Keratinocyte (primary cell): Measurements from ENCODE around the gene CD63.

ENCODE experiments used
- EZH2 ChIP-seq: IDR thresholded peaks from one replicate; pipeline ENCODE4 v1.6.1; 2012; ENCODE audit warnings: inconsistent platforms, mild to moderate bottlenecking, low read length, moderate library complexity
- TF ChIP-seq, protein P1 (sequence below), 3 experiments: IDR thresholded peaks in 1 of 3; conservative IDR thresholded peaks in 1 of 3; optimal IDR thresholded peaks in 1 of 3; 2 replicates in 2 of 3; 3 replicates in 1 of 3; pipeline versions ENCODE3 to v1.5.1; 2011; ENCODE audit warnings: low read length in 3 of 3, mild to moderate bottlenecking in 3 of 3, moderate library complexity in 2 of 3, control low read depth in 1 of 3, inconsistent platforms in 1 of 3; ENCODE audit not compliant: insufficient read depth in 2 of 3; ENCODE audit errors: extremely low read depth in 1 of 3

DNA sequence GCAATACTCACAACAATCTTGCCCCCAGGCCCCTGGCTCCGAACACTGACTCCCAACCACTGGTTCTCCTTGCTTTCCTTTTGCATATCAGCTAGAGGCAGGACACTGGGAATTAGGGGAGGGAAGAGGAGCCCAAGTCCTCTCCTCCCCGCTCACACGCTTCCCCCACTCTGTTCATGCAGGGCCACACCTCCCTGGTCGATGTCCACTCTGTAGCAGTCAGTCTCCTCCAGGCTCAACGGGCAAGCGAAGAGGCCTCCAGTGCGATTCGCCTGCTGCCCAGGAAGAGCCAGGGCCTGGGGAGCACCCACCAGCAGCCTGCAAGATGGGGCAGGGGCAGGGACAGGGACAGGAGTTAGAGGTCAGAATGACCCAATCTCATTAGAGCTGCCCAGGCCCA is 25.9 kb downstream of the CD63 start:
- TF ChIP-seq, protein P1, sequence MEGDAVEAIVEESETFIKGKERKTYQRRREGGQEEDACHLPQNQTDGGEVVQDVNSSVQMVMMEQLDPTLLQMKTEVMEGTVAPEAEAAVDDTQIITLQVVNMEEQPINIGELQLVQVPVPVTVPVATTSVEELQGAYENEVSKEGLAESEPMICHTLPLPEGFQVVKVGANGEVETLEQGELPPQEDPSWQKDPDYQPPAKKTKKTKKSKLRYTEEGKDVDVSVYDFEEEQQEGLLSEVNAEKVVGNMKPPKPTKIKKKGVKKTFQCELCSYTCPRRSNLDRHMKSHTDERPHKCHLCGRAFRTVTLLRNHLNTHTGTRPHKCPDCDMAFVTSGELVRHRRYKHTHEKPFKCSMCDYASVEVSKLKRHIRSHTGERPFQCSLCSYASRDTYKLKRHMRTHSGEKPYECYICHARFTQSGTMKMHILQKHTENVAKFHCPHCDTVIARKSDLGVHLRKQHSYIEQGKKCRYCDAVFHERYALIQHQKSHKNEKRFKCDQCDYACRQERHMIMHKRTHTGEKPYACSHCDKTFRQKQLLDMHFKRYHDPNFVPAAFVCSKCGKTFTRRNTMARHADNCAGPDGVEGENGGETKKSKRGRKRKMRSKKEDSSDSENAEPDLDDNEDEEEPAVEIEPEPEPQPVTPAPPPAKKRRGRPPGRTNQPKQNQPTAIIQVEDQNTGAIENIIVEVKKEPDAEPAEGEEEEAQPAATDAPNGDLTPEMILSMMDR (optimal IDR thresholded peaks at IDR 0.05 in 1 of 3, IDR thresholded peaks at IDR 0.05 in 1 of 3, conservative IDR thresholded peaks at IDR 0.05 in 1 of 3; ENCODE audit: extremely low read depth in 1 of 3, insufficient read depth in 2 of 3, low read length in 3 of 3), result no peak
- TF ChIP-seq EZH2, result no peak
